HepG2 (cell line): ENCODE data around the gene MT1M. TPM values are rescaled to one million over a fixed set of nuclear protein-coding genes. Genes with fewer than 3 reads are reported as not detected.

Experiments used
- ASH2L ChIP-seq: fragments of 300-600, 200-600 bp; sonication (generic); IDR thresholded peaks from 2 replicates; pipeline ENCODE4 v1.7.0; 2017; ENCODE audit warnings: low read depth, mild to moderate bottlenecking, moderate library complexity, mixed read lengths, low read length; ENCODE audit not compliant: insufficient read length
- CREB1 ChIP-seq, 2 experiments: fragments of 450-650 bp in 1 of 2; IDR thresholded peaks; 2 replicates each; pipeline ENCODE4 v1.6.1; 2016 to 2017; ENCODE audit warnings: control low read depth in 1 of 2, mild to moderate bottlenecking in 1 of 2, missing compliant biosample characterization in 1 of 2, missing genetic modification characterization in 1 of 2
- MEIS1 ChIP-seq: sonication (generic); formaldehyde crosslinking; IDR thresholded peaks from 2 replicates; pipeline ENCODE4 v1.9.0; 2021; ENCODE audit warnings: mild to moderate bottlenecking, missing genetic modification reagents, moderate library complexity, borderline replicate concordance
- MIER2 ChIP-seq: IDR thresholded peaks from 2 replicates; pipeline ENCODE4 v1.6.1; 2016; ENCODE audit warnings: missing biosample characterization, missing genetic modification reagents
- MXD4 ChIP-seq: IDR thresholded peaks from 2 replicates; pipeline ENCODE4 v1.6.1; 2016; ENCODE audit warnings: mild to moderate bottlenecking, missing biosample characterization, missing genetic modification reagents
- REL ChIP-seq: sonication (generic); formaldehyde crosslinking; conservative IDR thresholded peaks from 2 replicates; pipeline ENCODE4 v1.8.0; 2022; ENCODE audit warnings: mild to moderate bottlenecking, missing genetic modification reagents, moderate library complexity
- RXRA ChIP-seq: sonication (generic); formaldehyde crosslinking; IDR thresholded peaks from 2 replicates; pipeline ENCODE4 v1.5.1; 2020; ENCODE audit warnings: missing genetic modification reagents
- TBX2 ChIP-seq: sonication (generic); formaldehyde crosslinking; IDR thresholded peaks from 2 replicates; pipeline ENCODE4 v1.5.0; 2020; ENCODE audit warnings: missing genetic modification reagents, mild to moderate bottlenecking, borderline replicate concordance
- TRIM24 ChIP-seq: sonication (generic); formaldehyde crosslinking; IDR thresholded peaks from 2 replicates; pipeline ENCODE4 v1.8.0; 2022; ENCODE audit warnings: mild to moderate bottlenecking, missing genetic modification reagents
- ZNF205 ChIP-seq: IDR thresholded peaks from 2 replicates; pipeline ENCODE4 v1.6.1; 2018; ENCODE audit warnings: missing biosample characterization, missing genetic modification reagents
- ZNF207 ChIP-seq: fragments of 450-650 bp; IDR thresholded peaks from 2 replicates; pipeline ENCODE4 v1.6.1; 2016; ENCODE audit warnings: antibody characterized with exemption, borderline replicate concordance
- ZNF383 ChIP-seq: sonication (generic); formaldehyde crosslinking; IDR thresholded peaks from 2 replicates; pipeline ENCODE4 v1.4.0; 2020; ENCODE audit warnings: missing genetic modification reagents, mild to moderate bottlenecking, borderline replicate concordance
- ZNF724P ChIP-seq: sonication (generic); formaldehyde crosslinking; IDR thresholded peaks from 2 replicates; pipeline ENCODE4 v1.8.0; 2022; ENCODE audit warnings: missing genetic modification reagents, borderline replicate concordance
- ZNF761 ChIP-seq: sonication (generic); formaldehyde crosslinking; conservative IDR thresholded peaks from 2 replicates; pipeline ENCODE4 v1.4.0; 2020; ENCODE audit warnings: mild to moderate bottlenecking, missing genetic modification reagents
- ZNF777 ChIP-seq: sonication (generic); formaldehyde crosslinking; IDR thresholded peaks from 2 replicates; pipeline ENCODE4 v1.4.0; 2020; ENCODE audit warnings: missing genetic modification reagents
- ZNF83 ChIP-seq: sonication (generic); formaldehyde crosslinking; IDR thresholded peaks from 2 replicates; pipeline ENCODE4 v1.4.0; 2020; ENCODE audit warnings: missing genetic modification reagents, mild to moderate bottlenecking, borderline replicate concordance
- ZSCAN20 ChIP-seq: sonication (generic); formaldehyde crosslinking; IDR thresholded peaks from 2 replicates; pipeline ENCODE4 v1.4.0; 2020; ENCODE audit warnings: missing genetic modification reagents, mild to moderate bottlenecking, borderline replicate concordance
- ZSCAN25 ChIP-seq: sonication (generic); formaldehyde crosslinking; IDR thresholded peaks from 2 replicates; pipeline ENCODE4 v1.8.0; 2022; ENCODE audit warnings: mild to moderate bottlenecking, missing genetic modification reagents
- polyA plus RNA-seq, 8 experiments: library from polyadenylated mRNA; depleted of rRNA in 3 of 8; stranded (reverse) in 7 of 8; unstranded in 1 of 8; fragments of >200 nt; fragmentation: Illumina TruSeq in 4 of 8; extraction: Trizol in 4 of 8; gene quantifications; 2 replicates each; pipeline versions ENCODE4 v1.2.1 to v1.2.3, GENCODE V29; 2011 to 2016; ENCODE audit warnings: low read depth in 4 of 8, missing spikeins in 1 of 8, mixed read lengths in 1 of 8; ENCODE audit not compliant: insufficient read depth in 1 of 8
- total RNA-seq, 5 experiments: library from RNA; depleted of rRNA; stranded (reverse); fragments of >200 nt; fragmentation: Illumina TruSeq; extraction: Trizol; gene quantifications; 2 replicates each; pipeline ENCODE4 v1.2.3, GENCODE V29; 2016; ENCODE audit warnings: low read depth in 1 of 5
- TF ChIP-seq, protein P1 (sequence below): sonication (generic); formaldehyde crosslinking; IDR thresholded peaks from 2 replicates; pipeline ENCODE4 v1.5.1; 2020; ENCODE audit warnings: missing genetic modification reagents, mild to moderate bottlenecking, borderline replicate concordance
- TF ChIP-seq, protein P2 (sequence below): sonication (generic); formaldehyde crosslinking; IDR thresholded peaks from 2 replicates; pipeline ENCODE4 v1.4.0; 2020; ENCODE audit warnings: missing genetic modification reagents
- TF ChIP-seq, protein P3 (sequence below): sonication (generic); formaldehyde crosslinking; IDR thresholded peaks from 2 replicates; pipeline ENCODE4 v1.8.1; 2023; ENCODE audit warnings: mild to moderate bottlenecking, missing genetic modification reagents
- TF ChIP-seq, protein P4 (sequence below): sonication (generic); formaldehyde crosslinking; IDR thresholded peaks from 2 replicates; pipeline ENCODE4 v1.4.0; 2020; ENCODE audit warnings: missing genetic modification reagents
- TF ChIP-seq, protein P5 (sequence below): IDR thresholded peaks from 2 replicates; pipeline ENCODE4 v1.6.1; 2016; ENCODE audit warnings: low read depth, borderline replicate concordance

The MT1M gene
- total and polyA plus RNA-seq, 2 of the 13 experiments (the other 11 are each of a cell fraction or from before 2014, with no cell fraction given), result 4.6 TPM; not detected in 1

DNA sequence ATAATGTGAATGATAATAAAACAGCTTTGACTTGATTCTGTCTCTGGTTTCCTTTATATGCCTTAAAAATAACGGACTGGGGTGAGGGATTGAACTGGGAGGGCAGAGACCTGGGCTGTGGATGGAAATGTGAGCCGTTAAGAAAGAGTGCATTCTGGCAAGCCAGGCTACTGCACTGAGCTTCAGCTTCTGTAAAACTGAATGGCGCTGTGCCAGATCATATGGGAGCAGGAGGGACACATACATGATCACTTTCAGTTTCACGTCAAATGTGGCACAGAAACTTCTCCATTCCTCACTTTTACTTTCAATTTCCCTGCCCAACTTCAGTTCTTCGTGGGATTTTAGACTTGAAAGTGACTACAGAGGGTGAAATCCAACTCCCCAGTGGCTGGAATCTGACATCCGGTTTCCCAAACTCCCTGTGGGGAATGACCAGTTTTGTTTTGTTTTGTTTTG is 23.0 kb upstream of the MT1M start (continued):
- TF ChIP-seq, protein P1, sequence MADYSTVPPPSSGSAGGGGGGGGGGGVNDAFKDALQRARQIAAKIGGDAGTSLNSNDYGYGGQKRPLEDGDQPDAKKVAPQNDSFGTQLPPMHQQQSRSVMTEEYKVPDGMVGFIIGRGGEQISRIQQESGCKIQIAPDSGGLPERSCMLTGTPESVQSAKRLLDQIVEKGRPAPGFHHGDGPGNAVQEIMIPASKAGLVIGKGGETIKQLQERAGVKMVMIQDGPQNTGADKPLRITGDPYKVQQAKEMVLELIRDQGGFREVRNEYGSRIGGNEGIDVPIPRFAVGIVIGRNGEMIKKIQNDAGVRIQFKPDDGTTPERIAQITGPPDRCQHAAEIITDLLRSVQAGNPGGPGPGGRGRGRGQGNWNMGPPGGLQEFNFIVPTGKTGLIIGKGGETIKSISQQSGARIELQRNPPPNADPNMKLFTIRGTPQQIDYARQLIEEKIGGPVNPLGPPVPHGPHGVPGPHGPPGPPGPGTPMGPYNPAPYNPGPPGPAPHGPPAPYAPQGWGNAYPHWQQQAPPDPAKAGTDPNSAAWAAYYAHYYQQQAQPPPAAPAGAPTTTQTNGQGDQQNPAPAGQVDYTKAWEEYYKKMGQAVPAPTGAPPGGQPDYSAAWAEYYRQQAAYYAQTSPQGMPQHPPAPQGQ (CRISPR knock-in tag), result 0 out of 2 replicates have a peak, but pooled peaks have one; percentile 39
- TF ChIP-seq REL (CRISPR knock-in tag) (0 out of 2 replicates have a peak, but pooled peaks have one; percentile 19), ZNF205 (CRISPR knock-in tag) (0 out of 2 replicates have a peak, but pooled peaks have one; percentile 4), TRIM24 (0 out of 2 replicates have a peak, but pooled peaks have one; percentile 3), ASH2L (peak; percentile 46), MIER2 (CRISPR knock-in tag) (0 out of 2 replicates have a peak, but pooled peaks have one; percentile 17), ZNF383 (CRISPR knock-in tag) (no peak), ZNF761 (CRISPR knock-in tag) (no peak), ZSCAN25 (CRISPR knock-in tag) (no peak), ZNF777 (CRISPR knock-in tag) (0 out of 2 replicates have a peak, but pooled peaks have one; percentile 17), ZNF207 (no peak), ZNF83 (CRISPR knock-in tag) (no peak), ZNF724P (CRISPR knock-in tag) (0 out of 2 replicates have a peak, but pooled peaks have one; percentile 29), CREB1 (IDR thresholded peaks at IDR 0.05) (no peak), CREB1 (CRISPR knock-in tag; IDR thresholded peaks at IDR 0.05) (no peak), TBX2 (no peak), MXD4 (CRISPR knock-in tag) (peak; percentile 62; the same call in 1 of the 2 replicates), ZSCAN20 (CRISPR knock-in tag) (peak; percentile 77), MEIS1 (CRISPR knock-in tag) (0 out of 2 replicates have a peak, but pooled peaks have one; percentile 13), RXRA (no peak)
- TF ChIP-seq, protein P2, sequence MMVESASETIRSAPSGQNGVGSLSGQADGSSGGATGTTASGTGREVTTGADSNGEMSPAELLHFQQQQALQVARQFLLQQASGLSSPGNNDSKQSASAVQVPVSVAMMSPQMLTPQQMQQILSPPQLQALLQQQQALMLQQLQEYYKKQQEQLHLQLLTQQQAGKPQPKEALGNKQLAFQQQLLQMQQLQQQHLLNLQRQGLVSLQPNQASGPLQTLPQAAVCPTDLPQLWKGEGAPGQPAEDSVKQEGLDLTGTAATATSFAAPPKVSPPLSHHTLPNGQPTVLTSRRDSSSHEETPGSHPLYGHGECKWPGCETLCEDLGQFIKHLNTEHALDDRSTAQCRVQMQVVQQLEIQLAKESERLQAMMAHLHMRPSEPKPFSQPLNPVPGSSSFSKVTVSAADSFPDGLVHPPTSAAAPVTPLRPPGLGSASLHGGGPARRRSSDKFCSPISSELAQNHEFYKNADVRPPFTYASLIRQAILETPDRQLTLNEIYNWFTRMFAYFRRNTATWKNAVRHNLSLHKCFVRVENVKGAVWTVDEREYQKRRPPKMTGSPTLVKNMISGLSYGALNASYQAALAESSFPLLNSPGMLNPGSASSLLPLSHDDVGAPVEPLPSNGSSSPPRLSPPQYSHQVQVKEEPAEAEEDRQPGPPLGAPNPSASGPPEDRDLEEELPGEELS (CRISPR knock-in tag), result 0 out of 2 replicates have a peak, but pooled peaks have one; percentile 23
- TF ChIP-seq, protein P3, sequence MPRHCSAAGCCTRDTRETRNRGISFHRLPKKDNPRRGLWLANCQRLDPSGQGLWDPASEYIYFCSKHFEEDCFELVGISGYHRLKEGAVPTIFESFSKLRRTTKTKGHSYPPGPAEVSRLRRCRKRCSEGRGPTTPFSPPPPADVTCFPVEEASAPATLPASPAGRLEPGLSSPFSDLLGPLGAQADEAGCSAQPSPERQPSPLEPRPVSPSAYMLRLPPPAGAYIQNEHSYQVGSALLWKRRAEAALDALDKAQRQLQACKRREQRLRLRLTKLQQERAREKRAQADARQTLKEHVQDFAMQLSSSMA (CRISPR knock-in tag), result no peak
- TF ChIP-seq, protein P4, sequence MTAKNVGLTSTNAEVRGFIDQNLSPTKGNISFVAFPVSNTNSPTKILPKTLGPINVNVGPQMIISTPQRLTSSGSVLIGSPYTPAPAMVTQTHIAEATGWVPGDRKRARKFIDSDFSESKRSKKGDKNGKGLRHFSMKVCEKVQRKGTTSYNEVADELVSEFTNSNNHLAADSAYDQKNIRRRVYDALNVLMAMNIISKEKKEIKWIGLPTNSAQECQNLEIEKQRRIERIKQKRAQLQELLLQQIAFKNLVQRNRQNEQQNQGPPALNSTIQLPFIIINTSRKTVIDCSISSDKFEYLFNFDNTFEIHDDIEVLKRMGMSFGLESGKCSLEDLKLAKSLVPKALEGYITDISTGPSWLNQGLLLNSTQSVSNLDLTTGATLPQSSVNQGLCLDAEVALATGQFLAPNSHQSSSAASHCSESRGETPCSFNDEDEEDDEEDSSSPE (CRISPR knock-in tag), result no peak
- TF ChIP-seq, protein P5, sequence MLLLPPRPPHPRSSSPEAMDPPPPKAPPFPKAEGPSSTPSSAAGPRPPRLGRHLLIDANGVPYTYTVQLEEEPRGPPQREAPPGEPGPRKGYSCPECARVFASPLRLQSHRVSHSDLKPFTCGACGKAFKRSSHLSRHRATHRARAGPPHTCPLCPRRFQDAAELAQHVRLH (CRISPR knock-in tag), result 0 out of 2 replicates have a peak, but pooled peaks have one; percentile 38
